ENCODE measurements around the gene SEMA3G.

SEMA3G gene

GRCh38 chr3:52453496-52454249, 8.8 kb upstream of the SEMA3G start, which contains the start of gene TNNC1:
Gene TNNC1 (minus strand): TSS chr3:52454041. CDS start chr3:52454015, 26 bp downstream.
- no peak for DNase-seq

- no peak for DNase-seq
Observed at GRCh38 chr3:52452570-52453221, 7.8 kb upstream of the SEMA3G start.

- no peak for DNase-seq
Observed at GRCh38 chr3:52452126-52452525, 7.2 kb upstream of the SEMA3G start.

- no peak for DNase-seq
Observed at GRCh38 chr3:52451237-52452083, 6.6 kb upstream of the SEMA3G start.

GRCh38 chr3:52450489-52451236, 5.8 kb upstream of the SEMA3G start:
- no peak for DNase-seq

- DNase-seq = no peak
Observed at GRCh38 chr3:52447512-52448355, 2.8 kb upstream of the SEMA3G start.

GRCh38 chr3:52446631-52447511, 2.0 kb upstream of the SEMA3G start:
- peak; percentile 24 to 47 (median 38) for DNase-seq

GRCh38 chr3:52446042-52446441, 1.1 kb upstream of the SEMA3G start:
- DNase-seq = no peak

GRCh38 chr3:52443791-52444687, 864 bp downstream of the SEMA3G start:
- DNase-seq = no peak

GRCh38 chr3:52443268-52443610, 1.7 kb downstream of the SEMA3G start:
- no peak for DNase-seq

- DNase-seq = no peak
Observed at GRCh38 chr3:52442409-52443267, 2.3 kb downstream of the SEMA3G start.

GRCh38 chr3:52441772-52442332, 3.1 kb downstream of the SEMA3G start:
- no peak for DNase-seq

GRCh38 chr3:52441091-52441771, 3.7 kb downstream of the SEMA3G start:
- no peak for DNase-seq

GRCh38 chr3:52440671-52441070, 4.2 kb downstream of the SEMA3G start:
- DNase-seq = no peak

GRCh38 chr3:52440249-52440551, 4.7 kb downstream of the SEMA3G start:
- no peak for DNase-seq

- no peak for DNase-seq
Observed at GRCh38 chr3:52439426-52440248, 5.3 kb downstream of the SEMA3G start.

Data from activated CD4-positive, CD25-positive, alpha-beta regulatory T cell (primary cell).